ENCODE results near the gene ING1. TPM values are rescaled to one million over a fixed set of nuclear protein-coding genes. Genes with fewer than 3 reads are reported as not detected.

The ING1 gene
- total and polyA plus RNA-seq, 2 of the 4 experiments (the other 2 are of a cell fraction), result 9.1 to 13.5 TPM

DNA sequence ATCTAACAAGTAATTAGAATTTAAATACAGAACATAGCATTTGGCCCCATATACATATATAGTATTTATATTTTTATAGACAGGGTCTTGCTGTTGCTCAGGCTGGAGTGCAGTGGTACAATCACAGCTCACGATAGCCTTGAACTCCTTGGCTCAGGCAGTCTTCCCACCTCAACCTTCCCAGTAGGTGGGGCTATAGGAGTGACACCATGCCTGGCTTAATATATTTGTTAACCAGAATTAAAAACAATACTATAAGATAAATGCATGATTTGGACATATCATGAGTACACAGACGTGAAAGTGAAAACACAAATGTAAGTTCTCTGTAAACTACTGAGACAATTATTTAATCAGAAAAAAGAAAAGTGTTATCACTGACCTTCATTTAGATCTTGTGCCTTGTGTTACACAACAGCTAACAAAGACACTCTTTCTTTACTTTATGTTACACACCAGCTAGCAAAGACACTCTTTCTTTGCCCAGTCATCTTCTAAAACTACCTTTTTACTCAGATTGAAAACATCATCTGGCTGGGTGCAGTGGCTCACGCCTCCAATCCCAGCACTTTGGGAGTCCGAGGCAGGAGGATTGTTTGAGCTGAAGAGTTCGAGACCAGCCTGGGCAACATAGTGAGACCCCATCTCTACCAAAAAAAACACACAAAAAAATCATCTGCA is 30.2 kb upstream of the ING1 start (continued):
- no peak for TF ChIP-seq POLR2A (IDR thresholded peaks at IDR 0.05; ENCODE audit: low read depth, low read length)

DNA sequence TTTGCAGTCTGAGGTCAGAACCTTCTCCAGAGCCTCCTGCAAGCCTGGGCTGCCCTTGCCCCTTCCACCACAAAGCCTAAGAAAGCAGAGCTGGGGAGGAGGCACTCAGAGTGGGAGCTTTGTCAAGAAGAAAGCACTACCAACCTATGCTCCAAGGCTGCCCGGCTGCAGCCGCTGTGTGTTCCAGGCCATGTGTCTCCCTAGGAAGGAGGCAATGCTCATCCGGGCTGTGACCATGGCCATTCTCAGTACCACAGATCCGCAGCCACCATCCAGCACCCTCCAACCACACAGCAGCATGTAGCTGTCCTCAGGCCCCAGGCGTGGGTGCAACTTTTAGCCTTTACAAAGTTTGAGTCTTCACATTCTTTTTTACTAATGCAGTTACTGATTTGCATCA is 29.6 kb upstream of the ING1 start:
- no peaks in the 10 kb centered on the region for H3K9me3 ChIP-seq (ENCODE audit: control insufficient read depth, insufficient read depth, low read length)
- ChIA-PET CTCF (interaction anchor here (1.6 kb wide), 1 partner anchor 39 kb away, joined by 4 read pairs; no protein-coding TSS in a partner anchor), POLR2A (ENCODE audit: unreplicated experiment) (interaction anchor here (0.5 kb wide), 1 partner anchor 333 kb away, joined by 7 read pairs; no protein-coding TSS in a partner anchor)
- H3K4me1 ChIP-seq (ENCODE audit: control insufficient read depth, insufficient read depth, low read length), result peaks cover 3% of the 10 kb centered on the region; the same call in 1 of the 2 replicates
- no peak for DNase-seq
- no peak overlapping the region for H3K4me2 ChIP-seq (ENCODE audit: low read depth, low read length)
- no peak overlapping the region for H3K4ac ChIP-seq (ENCODE audit: low read depth, low read length)
- no peak overlapping the region for H2BK120ac ChIP-seq (ENCODE audit: low read depth, low read length)
- no peak overlapping the region for H3K18ac ChIP-seq (ENCODE audit: low read depth, low read length)
- WGBS, 2 experiments (ENCODE audit: extremely low coverage in 2 of 2, insufficient read length in 1 of 2), result 100% methylated on average over 2 of the region's 5 CpGs; no CpG with 5 or more reads in 1 of the 2 experiments
- peaks cover 56% of the 10 kb centered on the region for H3K36me3 ChIP-seq (ENCODE audit: control insufficient read depth, insufficient read depth, low read length)
- H2BK15ac ChIP-seq (ENCODE audit: low read depth, low read length), result no peak overlapping the region
- dilution Hi-C loops (cut with HindIII; ENCODE audit: low sequenced_read_pairs, unreplicated experiment), result no loop called here
- no peak overlapping the region for H3K4me3 ChIP-seq (ENCODE audit: insufficient read depth, low read depth, low read length)
- no peak overlapping the region for H2AK9ac ChIP-seq (replicated peaks; ENCODE audit: low read depth, low read length, poor library complexity)
- H3K27ac ChIP-seq (ENCODE audit: insufficient read depth, low read length), result no peak overlapping the region
- H4K8ac ChIP-seq (ENCODE audit: low read depth in 2 of 2, low read length in 2 of 2), result no peak overlapping the region
- H3K9me1 ChIP-seq (ENCODE audit: insufficient read depth, low read length), result 0 out of 2 replicates have a peak, but pooled peaks cover 2% of the 10 kb centered on the region
- in situ Hi-C loops (cut with MboI; ENCODE audit: low sequenced_read_pairs), result no loop called here
- no peak overlapping the region for H3K14ac ChIP-seq (replicated peaks; ENCODE audit: low read depth, low read length)
- peaks cover 1% of the 10 kb centered on the region; the same call in 1 of the 2 replicates for H4K20me1 ChIP-seq (ENCODE audit: insufficient read depth, low read length)
- H2BK20ac ChIP-seq (ENCODE audit: low read depth, low read length), result no peak overlapping the region
- no peak overlapping the region for H3K9ac ChIP-seq (ENCODE audit: low read depth, low read length)
- no TSS peak for BruUV-seq (replicated peaks)
- H3K23ac ChIP-seq (ENCODE audit: low read depth, low read length), result no peak overlapping the region
- no peak for ATAC-seq (ENCODE audit: low read depth)
- H2BK5ac ChIP-seq (ENCODE audit: low read depth, low read length, poor library complexity, severe bottlenecking), result no peak overlapping the region
- H3K79me1 ChIP-seq (ENCODE audit: low read depth in 1 of 2, low read length in 2 of 2), result peaks cover 6 to 20% of the 10 kb centered on the region in 2 experiments
- intact Hi-C loops (cut with micrococcal nuclease), result no loop called here
- no peak overlapping the region for H2AFZ ChIP-seq (replicated peaks; ENCODE audit: low read length, poor library complexity)
- H3K56ac ChIP-seq (ENCODE audit: extremely low read depth, insufficient read depth, low read length), result no peak overlapping the region
- H4K91ac ChIP-seq (ENCODE audit: insufficient read depth, low read depth, low read length), result no peak overlapping the region
- H4K5ac ChIP-seq (ENCODE audit: low read depth, low read length), result no peak overlapping the region; the same call in 1 of the 2 replicates
- H3K27me3 ChIP-seq (ENCODE audit: control insufficient read depth, insufficient read depth, low read length), result no peaks in the 10 kb centered on the region
- no peak overlapping the region for H2AK5ac ChIP-seq (ENCODE audit: low read depth, low read length)
- no peak for TF ChIP-seq POLR2A (IDR thresholded peaks at IDR 0.05; ENCODE audit: low read depth, low read length)
- TF ChIP-seq BHLHE40 (IDR thresholded peaks at IDR 0.05; ENCODE audit: low read depth, low read length), result no peak
- TF ChIP-seq RCOR1 (IDR thresholded peaks at IDR 0.05; ENCODE audit: insufficient replicate concordance, low read length), result no peak
- no peak for TF ChIP-seq RAD21 (IDR thresholded peaks at IDR 0.05; ENCODE audit: low read length)
- TF ChIP-seq CTCF (conservative IDR thresholded peaks at IDR 0.05; ENCODE audit: low read depth, low read length), result no peak
- no peak for TF ChIP-seq USF2 (IDR thresholded peaks at IDR 0.05; ENCODE audit: low read depth, low read length)
- no peak for TF ChIP-seq CEBPB (IDR thresholded peaks at IDR 0.05; ENCODE audit: low read depth, low read length)
- no peak for TF ChIP-seq FOS (IDR thresholded peaks at IDR 0.05; ENCODE audit: low read depth, low read length)
- TF ChIP-seq MXI1 (IDR thresholded peaks at IDR 0.05; ENCODE audit: borderline replicate concordance, low read depth, low read length), result no peak
- TF ChIP-seq, protein P1, sequence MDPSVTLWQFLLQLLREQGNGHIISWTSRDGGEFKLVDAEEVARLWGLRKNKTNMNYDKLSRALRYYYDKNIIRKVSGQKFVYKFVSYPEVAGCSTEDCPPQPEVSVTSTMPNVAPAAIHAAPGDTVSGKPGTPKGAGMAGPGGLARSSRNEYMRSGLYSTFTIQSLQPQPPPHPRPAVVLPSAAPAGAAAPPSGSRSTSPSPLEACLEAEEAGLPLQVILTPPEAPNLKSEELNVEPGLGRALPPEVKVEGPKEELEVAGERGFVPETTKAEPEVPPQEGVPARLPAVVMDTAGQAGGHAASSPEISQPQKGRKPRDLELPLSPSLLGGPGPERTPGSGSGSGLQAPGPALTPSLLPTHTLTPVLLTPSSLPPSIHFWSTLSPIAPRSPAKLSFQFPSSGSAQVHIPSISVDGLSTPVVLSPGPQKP (IDR thresholded peaks at IDR 0.05; ENCODE audit: borderline replicate concordance, low read depth, low read length), result no peak
- no peak for TF ChIP-seq RFX5 (IDR thresholded peaks at IDR 0.05; ENCODE audit: low read depth, low read length)
- TF ChIP-seq SMC3 (IDR thresholded peaks at IDR 0.05; ENCODE audit: low read depth, low read length), result no peak
- TF ChIP-seq CHD1 (IDR thresholded peaks at IDR 0.05; ENCODE audit: low read depth, low read length), result no peak

All from IMR-90 (cell line).